HCT116 (cell line): ENCODE measurements around the gene MYO7A. TPM values are rescaled to one million over a fixed set of nuclear protein-coding genes. Genes with fewer than 3 reads are reported as not detected.

Experiments used
- ATAC-seq: fragments of 200-7000 bp; cut with Tn5 transposase; 2 replicates; pipeline ENCODE4 v1.9.1; 2020; ENCODE audit warnings: mild to moderate bottlenecking, moderate library complexity
- BruUV-seq: library from RNA; stranded (reverse); fragments of 400-500 nt; replicated peaks from 2 replicates; lab custom pipeline; 2021; lab: Mats Ljungman, UMichigan
- CTCF ChIA-PET: fragments of 300-600 bp; sonication (Branson Sonifier 250); formaldehyde crosslinking; loops from one replicate; lab custom pipeline; 2021; ENCODE audit warnings: antibody characterized with exemption; lab: Charles Lee
- POLR2A ChIA-PET: fragments of 300-600, 350-600 bp; sonication (Branson Sonifier 250); formaldehyde crosslinking; loops from one replicate; lab custom pipeline; 2021; ENCODE audit warnings: antibody characterized with exemption; lab: Charles Lee
- RAD21 ChIA-PET, 2 experiments: fragments of 300-600 bp; sonication (Branson Sonifier 250); formaldehyde crosslinking; loops; one replicate each; lab custom pipeline; 2023; ENCODE audit warnings: low total read pairs in 2 of 2; ENCODE audit not compliant: uncharacterized antibody in 2 of 2, unreplicated experiment in 2 of 2, low non-redundant PET in 1 of 2; lab: Charles Lee
- DNase-seq: peaks from one replicate; pipeline ENCODE4 v3.0.0-alpha.2; 2010; ENCODE audit warnings: low read depth, low spot score
- H2AFZ ChIP-seq: fragments of 200-600 bp; shearing (Covaris generic), sonication (generic); 2 replicates; pipeline ENCODE4 v1.6.1; 2017; ENCODE audit warnings: low read depth, mixed run types, mixed read lengths, antibody characterized with exemption, low read length; ENCODE audit not compliant: poor library complexity, severe bottlenecking
- H3K27ac ChIP-seq: 2 replicates; pipeline ENCODE4 v1.5.1; 2012; ENCODE audit warnings: low read depth, low read length
- H3K27me3 ChIP-seq: fragments of 200-600 bp; sonication (generic); 2 replicates; pipeline ENCODE4 v1.6.1; 2016; ENCODE audit warnings: mixed run types, low read length, mixed read lengths; ENCODE audit not compliant: insufficient read depth
- H3K36me3 ChIP-seq, 2 experiments: fragments of 200-500 bp in 1 of 2; fragments of 200-600 bp in 1 of 2; sonication (Bioruptor generic) in 1 of 2; sonication (generic) in 1 of 2; 2 replicates each; pipeline versions ENCODE4 v1.5.1 to v1.6.1; 2014 to 2016; ENCODE audit warnings: low read length in 2 of 2, inconsistent platforms in 1 of 2, mixed read lengths in 1 of 2, mixed run types in 1 of 2; ENCODE audit not compliant: insufficient read depth in 2 of 2, control insufficient read depth in 1 of 2
- H3K4me1 ChIP-seq, 2 experiments: fragments of 200-600 bp in 1 of 2; sonication (generic) in 1 of 2; 2 replicates each; pipeline versions ENCODE4 v1.5.1 to v1.6.1; 2012 to 2017; ENCODE audit warnings: low read length in 2 of 2, inconsistent platforms in 1 of 2, mild to moderate bottlenecking in 1 of 2, mixed read lengths in 1 of 2, mixed run types in 1 of 2, moderate library complexity in 1 of 2; ENCODE audit not compliant: insufficient read depth in 2 of 2, control insufficient read depth in 1 of 2
- H3K4me2 ChIP-seq: fragments of 200-600 bp; sonication (generic); 2 replicates; pipeline ENCODE4 v1.6.1; 2017; ENCODE audit warnings: mixed run types, low read length, mixed read lengths
- H3K4me3 ChIP-seq, 2 experiments: fragments of 200-600 bp in 1 of 2; sonication (generic) in 1 of 2; replicated peaks in 1 of 2; 2 replicates each; pipeline ENCODE4 v1.5.1; 2011 to 2016; ENCODE audit warnings: low read length in 2 of 2, control low read depth in 1 of 2, low read depth in 1 of 2, mild to moderate bottlenecking in 1 of 2, mixed read lengths in 1 of 2, mixed run types in 1 of 2
- H3K79me2 ChIP-seq: fragments of 200-600 bp; sonication (generic); 2 replicates; pipeline ENCODE4 v1.6.1; 2017; ENCODE audit warnings: mild to moderate bottlenecking, mixed run types, low read length, moderate library complexity, mixed read lengths; ENCODE audit not compliant: insufficient read depth
- H3K9ac ChIP-seq: fragments of 200-600 bp; sonication (generic); 2 replicates; pipeline ENCODE4 v1.6.1; 2016; ENCODE audit warnings: low read length, mixed read lengths
- H3K9me2 ChIP-seq: fragments of 200-600 bp; sonication (generic), shearing (Covaris generic); 2 replicates; pipeline ENCODE4 v1.6.1; 2017; ENCODE audit warnings: mixed run types, mild to moderate bottlenecking, moderate library complexity; ENCODE audit not compliant: insufficient read depth
- H3K9me3 ChIP-seq, 2 experiments: fragments of 200-500 bp in 1 of 2; fragments of 200-600 bp in 1 of 2; sonication (Bioruptor generic) in 1 of 2; sonication (generic) in 1 of 2; 2 replicates each; pipeline ENCODE4 v1.6.1; 2014 to 2017; ENCODE audit warnings: low read length in 2 of 2, mixed read lengths in 2 of 2, inconsistent platforms in 1 of 2, low read depth in 1 of 2, mild to moderate bottlenecking in 1 of 2, mixed run types in 1 of 2, moderate library complexity in 1 of 2; ENCODE audit not compliant: control insufficient read depth in 1 of 2, insufficient read depth in 1 of 2
- H4K20me1 ChIP-seq: fragments of 200-600 bp; sonication (generic), shearing (Covaris generic); 2 replicates; pipeline ENCODE4 v1.6.1; 2017; ENCODE audit warnings: mixed run types, mild to moderate bottlenecking, moderate library complexity; ENCODE audit not compliant: insufficient read depth
- CBX3 ChIP-seq: IDR thresholded peaks from 2 replicates; pipeline ENCODE4 v1.6.1; 2012; ENCODE audit warnings: low read depth
- CTCF ChIP-seq, 3 experiments: fragments of 200-600 bp in 1 of 3; sonication (generic) in 1 of 3; IDR thresholded peaks in 2 of 3; conservative IDR thresholded peaks in 1 of 3; 2 replicates each; pipeline ENCODE4 v1.5.1; 2012 to 2017; ENCODE audit warnings: low read depth in 2 of 3, low read length in 2 of 3, antibody characterized with exemption in 1 of 3, borderline replicate concordance in 1 of 3, control low read depth in 1 of 3, mild to moderate bottlenecking in 1 of 3, mixed read lengths in 1 of 3, mixed run types in 1 of 3, moderate library complexity in 1 of 3; ENCODE audit not compliant: insufficient read depth in 1 of 3
- ELF1 ChIP-seq: IDR thresholded peaks from 2 replicates; pipeline ENCODE4 v1.6.1; 2012; ENCODE audit warnings: low read depth, borderline replicate concordance
- EZH2phosphoT487 ChIP-seq: fragments of 200-600 bp; IDR thresholded peaks from 2 replicates; pipeline ENCODE4 v1.6.1; 2018; ENCODE audit warnings: antibody characterized with exemption, borderline replicate concordance
- MAX ChIP-seq: IDR thresholded peaks from 2 replicates; pipeline ENCODE4 v1.6.1; 2012
- POLR2A ChIP-seq: IDR thresholded peaks from 2 replicates; pipeline ENCODE4 v1.7.0; 2011; ENCODE audit warnings: borderline replicate concordance; ENCODE audit not compliant: insufficient read depth, insufficient read length; ENCODE audit errors: extremely low read depth
- TCF7L2 ChIP-seq: IDR thresholded peaks from 2 replicates; pipeline ENCODE4 v1.7.0; 2011; ENCODE audit warnings: borderline replicate concordance, inconsistent platforms; ENCODE audit not compliant: insufficient read depth, insufficient read length; ENCODE audit errors: extremely low read depth
- YY1 ChIP-seq: IDR thresholded peaks from 2 replicates; pipeline ENCODE4 v1.6.1; 2011; ENCODE audit warnings: low read length, low read depth, moderate library complexity, mild to moderate bottlenecking; ENCODE audit not compliant: insufficient replicate concordance; ENCODE audit errors: extremely low read depth
- ZBTB33 ChIP-seq: IDR thresholded peaks from 2 replicates; pipeline ENCODE4 v1.6.1; 2011; ENCODE audit warnings: mild to moderate bottlenecking, low read length, moderate library complexity; ENCODE audit not compliant: insufficient replicate concordance; ENCODE audit errors: extremely low read depth
- ZNF274 ChIP-seq: fragments of 200-500 bp; sonication (Bioruptor generic); IDR thresholded peaks from 2 replicates; pipeline ENCODE4 v1.6.1; 2014; ENCODE audit warnings: mild to moderate bottlenecking, low read depth, low read length, inconsistent platforms
- intact Hi-C: fragments of 100-400 bp; cut with micrococcal nuclease; formaldehyde crosslinking; loops from 2 replicates; pipeline ENCODE4 v1.10.0; 2022
- total RNA-seq: library from RNA; stranded (reverse); gene quantifications from one replicate; pipeline ENCODE4 v1.2.1, GENCODE V29; 2021; ENCODE audit not compliant: unreplicated experiment
- TF ChIP-seq, protein P1 (sequence below): IDR thresholded peaks from 2 replicates; pipeline ENCODE4 v1.6.1; 2012; ENCODE audit warnings: low read depth

The MYO7A gene
- total RNA-seq, 1 experiment from 2014 or later, result 1.8 TPM

- Histone ChIP-seq H3K4me2 (no peak overlapping the region), H3K27ac (no peak overlapping the region)
- intact Hi-C loops, result no loop called here
- TF ChIP-seq CBX3, result no peak
- TF ChIP-seq EZH2phosphoT487, result no peak
- TF ChIP-seq ELF1, result no peak
- TF ChIP-seq TCF7L2, result no peak
- no peak for TF ChIP-seq ZNF274
- TF ChIP-seq CTCF (IDR thresholded peaks at IDR 0.05 in 2 of 3, conservative IDR thresholded peaks at IDR 0.05 in 1 of 3; ENCODE audit: borderline replicate concordance in 1 of 3, insufficient read depth in 1 of 3, low read depth in 2 of 3, low read length in 2 of 3), result no peak
- no peak for TF ChIP-seq POLR2A
- TF ChIP-seq ZBTB33, result no peak
- TF ChIP-seq, protein P1, sequence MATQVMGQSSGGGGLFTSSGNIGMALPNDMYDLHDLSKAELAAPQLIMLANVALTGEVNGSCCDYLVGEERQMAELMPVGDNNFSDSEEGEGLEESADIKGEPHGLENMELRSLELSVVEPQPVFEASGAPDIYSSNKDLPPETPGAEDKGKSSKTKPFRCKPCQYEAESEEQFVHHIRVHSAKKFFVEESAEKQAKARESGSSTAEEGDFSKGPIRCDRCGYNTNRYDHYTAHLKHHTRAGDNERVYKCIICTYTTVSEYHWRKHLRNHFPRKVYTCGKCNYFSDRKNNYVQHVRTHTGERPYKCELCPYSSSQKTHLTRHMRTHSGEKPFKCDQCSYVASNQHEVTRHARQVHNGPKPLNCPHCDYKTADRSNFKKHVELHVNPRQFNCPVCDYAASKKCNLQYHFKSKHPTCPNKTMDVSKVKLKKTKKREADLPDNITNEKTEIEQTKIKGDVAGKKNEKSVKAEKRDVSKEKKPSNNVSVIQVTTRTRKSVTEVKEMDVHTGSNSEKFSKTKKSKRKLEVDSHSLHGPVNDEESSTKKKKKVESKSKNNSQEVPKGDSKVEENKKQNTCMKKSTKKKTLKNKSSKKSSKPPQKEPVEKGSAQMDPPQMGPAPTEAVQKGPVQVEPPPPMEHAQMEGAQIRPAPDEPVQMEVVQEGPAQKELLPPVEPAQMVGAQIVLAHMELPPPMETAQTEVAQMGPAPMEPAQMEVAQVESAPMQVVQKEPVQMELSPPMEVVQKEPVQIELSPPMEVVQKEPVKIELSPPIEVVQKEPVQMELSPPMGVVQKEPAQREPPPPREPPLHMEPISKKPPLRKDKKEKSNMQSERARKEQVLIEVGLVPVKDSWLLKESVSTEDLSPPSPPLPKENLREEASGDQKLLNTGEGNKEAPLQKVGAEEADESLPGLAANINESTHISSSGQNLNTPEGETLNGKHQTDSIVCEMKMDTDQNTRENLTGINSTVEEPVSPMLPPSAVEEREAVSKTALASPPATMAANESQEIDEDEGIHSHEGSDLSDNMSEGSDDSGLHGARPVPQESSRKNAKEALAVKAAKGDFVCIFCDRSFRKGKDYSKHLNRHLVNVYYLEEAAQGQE, result no peak
- no peak for TF ChIP-seq YY1
- no peak for TF ChIP-seq MAX
- TF ChIP-seq, all 23 proteins: peak for 0
- POLR2A ChIA-PET, result no interaction called here
- Histone ChIP-seq H3K4me3 (no peak overlapping the region), H3K27me3 (no peaks in the 10 kb centered on the region), H3K9me3 (no peaks in the 10 kb centered on the region), H3K36me3 (no peaks in the 10 kb centered on the region), H2AFZ (no peak overlapping the region), H3K9me2 (no peaks in the 10 kb centered on the region), H3K79me2 (no peaks in the 10 kb centered on the region), H4K20me1 (no peaks in the 10 kb centered on the region), H3K9ac (no peak overlapping the region), H3K4me1 (peaks cover 2 to 11% of the 10 kb centered on the region in 2 experiments; a peak in 1 of 4 replicates)
- RAD21 ChIA-PET, result no interaction called here
- BruUV-seq, result no TSS peak
- CTCF ChIA-PET, result interaction anchor here (0.7 to 4.4 kb wide), 3 partner anchors 25 to 41 kb away, joined by 3 to 98 read pairs (median 4); no protein-coding TSS in a partner anchor
- ATAC-seq (no peak), DNase-seq (no peak)
Measured at GRCh38 chr11:77088236-77089003, 39.6 kb upstream of the MYO7A start.
